ENCODE measurements around the gene GSG1.
"Not testable (repeated sequence)": the region's sequence is repeated elsewhere in the genome, so short reads cannot be mapped to it uniquely, and the experiment has no call there.

The GSG1 gene

GRCh38 chr12:13091832-13092231 is 11.6 kb downstream of the GSG1 start:
- Histone ChIP-seq H3K9ac (ENCODE audit: low read length in 2 of 2) (no peak overlapping the region), H3K36me3 (ENCODE audit: control insufficient read depth in 2 of 2, insufficient read depth in 2 of 2, low read length in 2 of 2) (no peaks in the 10 kb centered on the region), H3K27me3 (ENCODE audit: control insufficient read depth in 1 of 2, insufficient read depth in 2 of 2, low read length in 2 of 2) (no peaks in the 10 kb centered on the region), H3K27ac (ENCODE audit: low read length) (no peak overlapping the region), H3K4me1 (ENCODE audit: control insufficient read depth, insufficient read depth, low read length) (peaks cover 4% of the 10 kb centered on the region), H3K4me3 (ENCODE audit: low read length in 2 of 2) (no peak overlapping the region), H3K9me3 (ENCODE audit: control insufficient read depth in 2 of 2, low read length in 2 of 2) (no peaks in the 10 kb centered on the region)

DNA sequence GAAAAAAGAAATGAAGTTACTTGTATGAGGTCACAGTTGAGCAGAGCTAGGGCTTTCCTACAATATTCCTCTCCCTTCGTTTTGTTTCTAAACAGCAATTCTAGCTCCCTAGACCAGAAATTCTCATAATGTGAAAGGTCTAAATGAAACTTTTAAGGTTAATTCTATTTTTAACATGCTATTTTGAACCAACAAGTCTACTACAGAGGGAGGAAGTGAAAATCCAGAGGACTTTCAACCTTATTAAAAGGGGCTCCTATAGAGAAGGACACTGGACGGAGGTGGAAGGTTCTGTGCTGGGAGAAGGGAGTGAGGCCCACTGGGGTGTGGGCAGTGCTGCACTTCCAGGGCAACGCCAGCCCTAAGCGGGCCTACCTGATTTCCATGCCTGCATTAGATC is 13.4 kb downstream of the GSG1 start:
- no peaks in the 10 kb centered on the region for H3K27me3 ChIP-seq (ENCODE audit: control insufficient read depth in 1 of 2, insufficient read depth in 2 of 2, low read length in 2 of 2)
- H3K4me1 ChIP-seq (ENCODE audit: control insufficient read depth, insufficient read depth, low read length), result peaks cover 4% of the 10 kb centered on the region
- no peak overlapping the region for H3K4me3 ChIP-seq (ENCODE audit: low read length in 2 of 2)
- H3K27ac ChIP-seq (ENCODE audit: low read length), result no peak overlapping the region
- H3K9ac ChIP-seq (ENCODE audit: low read length in 2 of 2), result no peak overlapping the region
- no peaks in the 10 kb centered on the region for H3K9me3 ChIP-seq (ENCODE audit: control insufficient read depth in 2 of 2, low read length in 2 of 2)
- H3K36me3 ChIP-seq (ENCODE audit: control insufficient read depth in 2 of 2, insufficient read depth in 2 of 2, low read length in 2 of 2), result no peaks in the 10 kb centered on the region

DNA sequence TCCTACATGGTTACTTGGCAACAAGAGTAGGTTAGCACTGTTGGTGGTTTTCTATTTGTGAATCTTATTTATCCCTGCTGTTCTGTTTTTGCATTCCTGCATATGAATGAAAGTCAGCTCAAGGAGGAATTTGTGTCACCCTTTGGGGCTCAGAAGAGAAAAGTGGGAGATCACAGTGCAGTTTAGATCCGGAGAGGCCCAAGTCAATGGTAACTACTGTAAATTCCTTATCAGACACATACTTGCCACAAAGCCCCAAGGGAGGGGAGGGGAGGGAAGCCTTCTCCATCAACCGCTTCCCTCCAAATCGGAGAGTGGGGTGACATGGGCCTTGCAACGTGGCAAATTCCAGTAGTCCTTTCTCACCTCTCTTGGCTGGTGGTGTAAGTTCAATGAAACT is 15.0 kb downstream of the GSG1 start:
- Histone ChIP-seq H3K36me3 (ENCODE audit: control insufficient read depth in 2 of 2, insufficient read depth in 2 of 2, low read length in 2 of 2) (peaks cover 0 to 2% of the 10 kb centered on the region in 2 donors), H3K9ac (ENCODE audit: low read length in 2 of 2) (no peak overlapping the region), H3K27me3 (ENCODE audit: control insufficient read depth in 1 of 2, insufficient read depth in 2 of 2, low read length in 2 of 2) (no peaks in the 10 kb centered on the region), H3K9me3 (ENCODE audit: control insufficient read depth in 2 of 2, low read length in 2 of 2) (no peaks in the 10 kb centered on the region), H3K27ac (ENCODE audit: low read length) (no peak overlapping the region), H3K4me3 (ENCODE audit: low read length in 2 of 2) (no peak overlapping the region), H3K4me1 (ENCODE audit: control insufficient read depth, insufficient read depth, low read length) (peaks cover 3% of the 10 kb centered on the region)

GRCh38 chr12:13087766-13088165 is 15.7 kb downstream of the GSG1 start:
- no peaks in the 10 kb centered on the region for H3K9me3 ChIP-seq (ENCODE audit: control insufficient read depth in 2 of 2, low read length in 2 of 2)
- peaks cover 0 to 2% of the 10 kb centered on the region in 2 donors for H3K36me3 ChIP-seq (ENCODE audit: control insufficient read depth in 2 of 2, insufficient read depth in 2 of 2, low read length in 2 of 2)
- H3K9ac ChIP-seq (ENCODE audit: low read length in 2 of 2), result no peak overlapping the region
- H3K27ac ChIP-seq (ENCODE audit: low read length), result no peak overlapping the region
- no peaks in the 10 kb centered on the region for H3K27me3 ChIP-seq (ENCODE audit: control insufficient read depth in 1 of 2, insufficient read depth in 2 of 2, low read length in 2 of 2)
- H3K4me1 ChIP-seq (ENCODE audit: control insufficient read depth, insufficient read depth, low read length), result no peaks in the 10 kb centered on the region
- H3K4me3 ChIP-seq (ENCODE audit: low read length in 2 of 2), result no peak overlapping the region

- Histone ChIP-seq H3K4me1 (ENCODE audit: control insufficient read depth, insufficient read depth, low read length) (no peaks in the 10 kb centered on the region), H3K36me3 (ENCODE audit: control insufficient read depth in 2 of 2, insufficient read depth in 2 of 2, low read length in 2 of 2) (peaks cover under 1 to 2% of the 10 kb centered on the region in 2 donors), H3K9me3 (ENCODE audit: control insufficient read depth in 2 of 2, low read length in 2 of 2) (no peaks in the 10 kb centered on the region), H3K27ac (ENCODE audit: low read length) (no peak overlapping the region), H3K27me3 (ENCODE audit: control insufficient read depth in 1 of 2, insufficient read depth in 2 of 2, low read length in 2 of 2) (no peaks in the 10 kb centered on the region), H3K4me3 (ENCODE audit: low read length in 2 of 2) (no peak overlapping the region), H3K9ac (ENCODE audit: low read length in 2 of 2) (no peak overlapping the region)
Observed at GRCh38 chr12:13085968-13086686, 17.3 kb downstream of the GSG1 start.

GRCh38 chr12:13084898-13085640 is 18.4 kb downstream of the GSG1 start:
- H3K27me3 ChIP-seq (ENCODE audit: control insufficient read depth in 1 of 2, insufficient read depth in 2 of 2, low read length in 2 of 2), result no peaks in the 10 kb centered on the region
- H3K9me3 ChIP-seq (ENCODE audit: control insufficient read depth in 2 of 2, low read length in 2 of 2), result no peaks in the 10 kb centered on the region
- no peaks in the 10 kb centered on the region for H3K4me1 ChIP-seq (ENCODE audit: control insufficient read depth, insufficient read depth, low read length)
- no peak overlapping the region for H3K9ac ChIP-seq (ENCODE audit: low read length in 2 of 2)
- H3K27ac ChIP-seq (ENCODE audit: low read length), result no peak overlapping the region
- H3K4me3 ChIP-seq (ENCODE audit: low read length in 2 of 2), result no peak overlapping the region
- H3K36me3 ChIP-seq (ENCODE audit: control insufficient read depth in 2 of 2, insufficient read depth in 2 of 2, low read length in 2 of 2), result peaks cover 2 to 7% of the 10 kb centered on the region in 2 donors

GRCh38 chr12:13083638-13084037 is 19.8 kb downstream of the GSG1 start:
- H3K9ac ChIP-seq (ENCODE audit: low read length in 2 of 2); H3K4me3 ChIP-seq (ENCODE audit: low read length in 2 of 2); H3K4me1 ChIP-seq (ENCODE audit: control insufficient read depth, insufficient read depth, low read length); H3K27ac ChIP-seq (ENCODE audit: low read length); H3K9me3 ChIP-seq (ENCODE audit: control insufficient read depth in 2 of 2, low read length in 2 of 2); H3K27me3 ChIP-seq (ENCODE audit: control insufficient read depth in 1 of 2, insufficient read depth in 2 of 2, low read length in 2 of 2); H3K36me3 ChIP-seq (ENCODE audit: control insufficient read depth in 2 of 2, insufficient read depth in 2 of 2, low read length in 2 of 2): not testable (repeated sequence)

- no peaks in the 10 kb centered on the region for H3K9me3 ChIP-seq (ENCODE audit: control insufficient read depth in 2 of 2, low read length in 2 of 2)
- H3K4me1 ChIP-seq (ENCODE audit: control insufficient read depth, insufficient read depth, low read length), result no peaks in the 10 kb centered on the region
- H3K27ac ChIP-seq (ENCODE audit: low read length), result no peak overlapping the region
- H3K4me3 ChIP-seq (ENCODE audit: low read length in 2 of 2), result no peak overlapping the region
- no peaks in the 10 kb centered on the region for H3K27me3 ChIP-seq (ENCODE audit: control insufficient read depth in 1 of 2, insufficient read depth in 2 of 2, low read length in 2 of 2)
- H3K9ac ChIP-seq (ENCODE audit: low read length in 2 of 2), result no peak overlapping the region
- peaks cover 2 to 7% of the 10 kb centered on the region in 2 donors for H3K36me3 ChIP-seq (ENCODE audit: control insufficient read depth in 2 of 2, insufficient read depth in 2 of 2, low read length in 2 of 2)
Observed at GRCh38 chr12:13082861-13083260, 20.6 kb downstream of the GSG1 start.

GRCh38 chr12:13080266-13080665 is 23.2 kb downstream of the GSG1 start:
- H3K9me3 ChIP-seq (ENCODE audit: control insufficient read depth in 2 of 2, low read length in 2 of 2), result no peaks in the 10 kb centered on the region
- no peak overlapping the region for H3K4me3 ChIP-seq (ENCODE audit: low read length in 2 of 2)
- H3K4me1 ChIP-seq (ENCODE audit: control insufficient read depth, insufficient read depth, low read length), result no peaks in the 10 kb centered on the region
- no peak overlapping the region for H3K9ac ChIP-seq (ENCODE audit: low read length in 2 of 2)
- H3K27me3 ChIP-seq (ENCODE audit: control insufficient read depth in 1 of 2, insufficient read depth in 2 of 2, low read length in 2 of 2), result no peaks in the 10 kb centered on the region
- H3K27ac ChIP-seq (ENCODE audit: low read length), result no peak overlapping the region
- peaks cover 12 to 13% of the 10 kb centered on the region in 2 donors for H3K36me3 ChIP-seq (ENCODE audit: control insufficient read depth in 2 of 2, insufficient read depth in 2 of 2, low read length in 2 of 2)

DNA sequence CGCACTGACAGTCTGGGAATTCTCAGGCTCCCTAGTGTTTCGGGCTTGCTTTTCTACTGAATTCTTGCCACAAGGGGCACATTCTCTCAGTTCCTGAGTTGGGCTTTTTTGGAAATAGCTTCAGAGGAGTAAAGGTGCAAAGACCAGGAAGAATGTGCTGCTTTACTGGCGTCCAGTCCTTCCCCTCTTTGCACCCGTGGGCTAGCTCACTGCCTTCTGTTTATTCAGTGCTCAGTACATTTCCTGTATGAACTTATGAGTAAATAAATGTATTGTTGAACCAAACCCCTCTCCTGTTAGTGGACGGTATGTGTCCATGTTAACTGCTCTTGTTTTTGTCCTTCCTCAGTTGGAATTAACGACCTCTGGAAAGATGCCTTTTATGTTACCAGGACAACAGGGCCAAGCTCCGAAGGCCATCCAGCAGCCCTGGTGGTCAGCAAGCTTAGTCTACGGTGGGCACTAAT is 24.0 kb downstream of the GSG1 start:
- Histone ChIP-seq H3K9ac (ENCODE audit: low read length in 2 of 2) (no peak overlapping the region), H3K36me3 (ENCODE audit: control insufficient read depth in 2 of 2, insufficient read depth in 2 of 2, low read length in 2 of 2) (peaks cover 12 to 14% of the 10 kb centered on the region in 2 donors), H3K4me3 (ENCODE audit: low read length in 2 of 2) (no peak overlapping the region), H3K9me3 (ENCODE audit: control insufficient read depth in 2 of 2, low read length in 2 of 2) (no peaks in the 10 kb centered on the region), H3K27ac (ENCODE audit: low read length) (no peak overlapping the region), H3K4me1 (ENCODE audit: control insufficient read depth, insufficient read depth, low read length) (no peaks in the 10 kb centered on the region), H3K27me3 (ENCODE audit: control insufficient read depth in 1 of 2, insufficient read depth in 2 of 2, low read length in 2 of 2) (no peaks in the 10 kb centered on the region)
